ENCODE measurements around the gene MYCL.
"Not testable (repeated sequence)": the region's sequence is repeated elsewhere in the genome, so short reads cannot be mapped to it uniquely, and the experiment has no call there.

Gene MYCL

DNA sequence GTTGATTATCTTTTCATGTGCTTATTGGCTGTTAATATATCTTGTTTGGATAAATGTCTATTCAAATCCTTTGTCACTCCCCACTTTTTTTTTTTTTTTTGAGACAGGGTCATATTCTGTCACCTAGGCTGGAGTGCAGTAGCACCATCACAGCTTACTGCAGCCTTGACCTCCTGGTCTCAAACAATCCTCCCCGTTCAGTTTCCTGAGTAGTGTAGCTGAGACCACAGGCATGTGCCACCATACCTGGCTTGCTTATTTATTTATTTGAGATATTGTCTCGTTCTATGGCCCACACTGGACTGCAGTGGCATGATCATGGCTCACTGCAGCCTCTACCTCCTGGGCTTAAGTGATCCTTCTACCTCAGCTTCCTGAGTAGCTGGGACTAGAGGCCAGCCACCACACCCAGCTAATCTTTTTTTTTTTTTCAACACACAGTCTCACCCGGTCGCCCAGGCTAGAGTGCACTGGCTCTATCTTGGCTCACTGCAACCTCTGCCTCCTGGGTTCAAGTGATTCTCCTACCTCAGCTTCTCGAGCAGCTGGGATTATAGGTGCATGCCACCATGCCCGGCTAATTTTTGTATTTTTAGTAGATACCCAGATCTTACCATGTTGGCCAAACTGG, 13.9 kb upstream of the MYCL start:
- POLR2A ChIA-PET: no interaction called here
- Histone ChIP-seq H3K27me3 (replicated peaks in 2 of 5; ENCODE audit: control insufficient read depth in 4 of 5, insufficient read depth in 5 of 5, low read length in 4 of 5) (no peaks in the 10 kb centered on the region), H3K36me3 (ENCODE audit: control insufficient read depth in 4 of 4, insufficient read depth in 4 of 4, low read length in 3 of 4) (no peaks in the 10 kb centered on the region), H3K4me3 (ENCODE audit: control insufficient read depth in 1 of 7, extremely low read depth in 1 of 7, insufficient read depth in 4 of 7, low read depth in 2 of 7, low read length in 6 of 7) (no peak overlapping the region), H3K9me3 (ENCODE audit: control extremely low read depth in 1 of 5, control insufficient read depth in 4 of 5, insufficient read depth in 2 of 5, low read depth in 1 of 5, low read length in 4 of 5) (no peaks in the 10 kb centered on the region), H3K27ac (ENCODE audit: insufficient read depth in 1 of 2, low read depth in 1 of 2, low read length in 2 of 2, poor library complexity in 1 of 2, severe bottlenecking in 2 of 2) (no peak overlapping the region), H3K4me1 (ENCODE audit: control extremely low read depth in 1 of 4, control insufficient read depth in 4 of 4, insufficient read depth in 4 of 4, low read length in 3 of 4) (peaks cover 0 to 3% (median 0%) of the 10 kb centered on the region in 4 experiments)
- CTCF ChIA-PET: interaction anchor here (0.7 to 17.0 kb wide), 6 partner anchors 9 to 117 kb away, joined by 3 to 274 read pairs (median 4); no protein-coding TSS in a partner anchor
- WGBS (ENCODE audit: insufficient coverage): 95% methylated on average over 6 of the region's 6 CpGs
- DNase-seq: no peak

DNA sequence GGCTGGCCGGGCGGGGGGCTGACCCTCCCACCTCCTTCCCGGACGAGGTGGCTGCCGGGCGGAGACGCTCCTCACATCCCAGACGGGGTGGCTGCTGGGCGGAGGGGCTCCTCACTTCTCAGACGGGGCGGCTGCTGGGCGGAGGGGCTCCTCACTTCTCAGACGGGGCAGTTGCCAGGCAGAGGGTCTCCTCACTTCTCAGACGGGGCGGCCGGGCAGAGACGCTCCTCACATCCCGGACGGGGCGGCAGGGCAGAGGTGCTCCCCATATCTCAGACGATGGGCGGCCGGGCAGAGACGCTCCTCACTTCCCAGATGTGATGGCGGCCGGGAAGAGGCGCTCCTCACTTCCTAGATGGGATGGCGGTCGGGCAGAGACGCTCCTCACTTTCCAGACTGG, 11.4 kb upstream of the MYCL start:
- H3K36me3 ChIP-seq (ENCODE audit: control insufficient read depth in 4 of 4, insufficient read depth in 4 of 4, low read length in 3 of 4); POLR2A ChIA-PET; H3K4me3 ChIP-seq (ENCODE audit: control insufficient read depth in 1 of 7, extremely low read depth in 1 of 7, insufficient read depth in 4 of 7, low read depth in 2 of 7, low read length in 6 of 7); CTCF ChIA-PET; H3K4me1 ChIP-seq (ENCODE audit: control extremely low read depth in 1 of 4, control insufficient read depth in 4 of 4, insufficient read depth in 4 of 4, low read length in 3 of 4); H3K27ac ChIP-seq (ENCODE audit: insufficient read depth in 1 of 2, low read depth in 1 of 2, low read length in 2 of 2, poor library complexity in 1 of 2, severe bottlenecking in 2 of 2); DNase-seq; H3K27me3 ChIP-seq (replicated peaks in 2 of 5; ENCODE audit: control insufficient read depth in 4 of 5, insufficient read depth in 5 of 5, low read length in 4 of 5); H3K9me3 ChIP-seq (ENCODE audit: control extremely low read depth in 1 of 5, control insufficient read depth in 4 of 5, insufficient read depth in 2 of 5, low read depth in 1 of 5, low read length in 4 of 5): not testable (repeated sequence)
- WGBS (ENCODE audit: insufficient coverage): 100% methylated on average over 2 of the region's 30 CpGs

DNA sequence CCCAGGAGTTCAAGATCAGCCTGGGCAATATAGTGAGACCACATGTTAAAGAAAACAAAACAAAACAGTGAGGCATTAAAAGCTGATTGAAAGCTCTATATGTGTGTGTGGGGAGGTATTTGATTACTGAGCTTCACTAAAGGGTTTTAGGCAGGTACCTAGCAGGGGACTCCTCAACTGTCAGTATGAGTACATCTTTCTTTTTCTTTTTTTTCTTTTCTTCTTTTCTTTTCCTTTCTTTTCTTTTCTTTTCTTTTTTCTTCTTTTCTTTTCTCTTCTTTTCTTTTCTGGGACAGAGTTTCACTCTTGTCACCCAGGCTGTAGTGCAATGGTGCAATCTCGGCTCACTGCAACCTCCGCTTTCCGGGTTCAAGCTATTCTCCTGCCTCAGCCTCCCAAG, 8.5 kb upstream of the MYCL start:
- no peaks in the 10 kb centered on the region for H3K36me3 ChIP-seq (ENCODE audit: control insufficient read depth in 4 of 4, insufficient read depth in 4 of 4, low read length in 3 of 4)
- POLR2A ChIA-PET: no interaction called here
- no peak overlapping the region for H3K4me3 ChIP-seq (ENCODE audit: control insufficient read depth in 1 of 7, extremely low read depth in 1 of 7, insufficient read depth in 4 of 7, low read depth in 2 of 7, low read length in 6 of 7)
- WGBS (ENCODE audit: insufficient coverage): 100% methylated on average over 3 of the region's 3 CpGs
- no peak overlapping the region for H3K27ac ChIP-seq (ENCODE audit: insufficient read depth in 1 of 2, low read depth in 1 of 2, low read length in 2 of 2, poor library complexity in 1 of 2, severe bottlenecking in 2 of 2)
- H3K4me1 ChIP-seq (ENCODE audit: control extremely low read depth in 1 of 4, control insufficient read depth in 4 of 4, insufficient read depth in 4 of 4, low read length in 3 of 4): no peaks in the 10 kb centered on the region
- CTCF ChIA-PET: interaction anchor here (1.3 to 2.3 kb wide), 4 partner anchors 9 to 122 kb away, joined by 4 to 8 read pairs (median 4); no protein-coding TSS in a partner anchor
- H3K27me3 ChIP-seq (replicated peaks in 2 of 5; ENCODE audit: control insufficient read depth in 4 of 5, insufficient read depth in 5 of 5, low read length in 4 of 5): peaks cover 0 to 2% (median 0%) of the 10 kb centered on the region in 5 experiments
- DNase-seq: no peak
- peaks cover 0 to 9% (median 5%) of the 10 kb centered on the region in 5 experiments for H3K9me3 ChIP-seq (ENCODE audit: control extremely low read depth in 1 of 5, control insufficient read depth in 4 of 5, insufficient read depth in 2 of 5, low read depth in 1 of 5, low read length in 4 of 5)

DNA sequence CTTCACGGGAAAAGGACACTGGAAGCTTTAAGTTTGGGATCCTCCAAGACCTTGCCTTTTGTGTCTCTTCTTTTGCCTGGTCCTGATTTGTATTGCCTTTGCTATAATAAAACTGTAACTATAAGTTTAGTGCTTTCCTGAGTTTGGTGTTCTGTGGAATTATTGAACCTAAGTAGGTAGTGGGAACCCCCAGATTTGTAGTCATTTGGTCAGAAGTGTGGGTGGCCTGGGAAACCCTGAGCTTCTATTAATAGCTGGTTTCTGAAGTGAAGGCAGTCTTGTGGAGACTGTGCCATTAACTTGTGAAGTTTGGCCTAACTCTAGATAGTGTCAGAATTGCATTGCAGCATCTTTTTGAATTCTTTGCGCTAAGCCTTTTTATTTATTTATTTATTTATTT, 6.8 kb upstream of the MYCL start:
- no peak overlapping the region for H3K27ac ChIP-seq (ENCODE audit: insufficient read depth in 1 of 2, low read depth in 1 of 2, low read length in 2 of 2, poor library complexity in 1 of 2, severe bottlenecking in 2 of 2)
- no peaks in the 10 kb centered on the region for H3K4me1 ChIP-seq (ENCODE audit: control extremely low read depth in 1 of 4, control insufficient read depth in 4 of 4, insufficient read depth in 4 of 4, low read length in 3 of 4)
- no peaks in the 10 kb centered on the region for H3K36me3 ChIP-seq (ENCODE audit: control insufficient read depth in 4 of 4, insufficient read depth in 4 of 4, low read length in 3 of 4)
- peaks cover 0 to 9% (median 5%) of the 10 kb centered on the region in 5 experiments for H3K9me3 ChIP-seq (ENCODE audit: control extremely low read depth in 1 of 5, control insufficient read depth in 4 of 5, insufficient read depth in 2 of 5, low read depth in 1 of 5, low read length in 4 of 5)
- ChIA-PET CTCF (interaction anchor here (0.5 to 1.6 kb wide), 4 partner anchors 27 to 94 kb away, joined by 3 to 7 read pairs (median 3); no protein-coding TSS in a partner anchor), POLR2A (no interaction called here)
- no CpG with 5 or more reads among the region's 2 CpGs for WGBS (ENCODE audit: insufficient coverage)
- H3K4me3 ChIP-seq (ENCODE audit: control insufficient read depth in 1 of 7, extremely low read depth in 1 of 7, insufficient read depth in 4 of 7, low read depth in 2 of 7, low read length in 6 of 7): no peak overlapping the region
- no peak for DNase-seq
- H3K27me3 ChIP-seq (replicated peaks in 2 of 5; ENCODE audit: control insufficient read depth in 4 of 5, insufficient read depth in 5 of 5, low read length in 4 of 5): peaks cover 0 to 12% (median 2%) of the 10 kb centered on the region in 5 experiments

DNA sequence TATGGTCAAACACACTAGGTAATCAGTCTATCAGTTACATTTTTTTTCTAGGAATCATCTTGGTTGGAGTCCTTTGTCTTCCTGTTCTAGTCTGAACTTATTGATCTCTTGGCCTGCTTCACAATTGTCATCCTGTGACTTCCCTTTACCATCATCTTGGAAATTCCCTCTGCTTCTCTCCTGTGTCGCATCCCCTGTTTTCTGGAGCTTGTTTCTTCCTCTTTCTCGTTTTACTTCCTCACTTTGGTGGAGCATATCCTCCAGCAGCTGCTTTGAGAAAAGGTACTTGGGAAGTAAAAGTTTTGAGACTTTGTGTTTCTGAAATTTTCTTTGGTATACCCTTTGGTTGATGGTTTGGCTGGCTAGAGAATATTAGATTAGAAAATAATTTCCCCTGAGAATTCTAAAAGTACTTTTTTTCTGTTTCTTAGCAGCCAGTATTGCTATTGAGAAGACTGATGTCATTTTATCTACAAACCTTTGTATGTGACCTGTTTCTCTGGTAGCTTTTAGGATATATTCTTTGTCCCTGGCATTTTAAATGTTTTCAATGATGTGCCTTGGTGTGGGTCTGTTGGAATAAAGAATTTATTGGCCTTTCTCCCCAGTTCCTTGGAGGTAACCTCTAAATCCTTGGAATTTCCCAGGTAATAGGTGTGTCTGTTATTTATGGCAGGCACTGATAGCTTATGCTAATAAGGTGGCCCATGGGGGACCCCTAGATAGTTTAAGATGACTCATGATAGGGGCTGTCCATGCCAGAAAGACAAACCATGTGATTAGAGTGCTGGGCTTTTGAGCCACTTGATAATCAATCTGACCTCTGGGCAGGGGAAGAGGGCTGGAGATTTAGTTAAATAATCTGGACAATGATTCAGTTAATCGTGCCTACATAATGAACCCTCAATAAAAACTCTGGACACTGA, 6.1 kb upstream of the MYCL start:
- Histone ChIP-seq H3K27ac (ENCODE audit: insufficient read depth in 1 of 2, low read depth in 1 of 2, low read length in 2 of 2, poor library complexity in 1 of 2, severe bottlenecking in 2 of 2) (no peak overlapping the region), H3K9me3 (ENCODE audit: control extremely low read depth in 1 of 5, control insufficient read depth in 4 of 5, insufficient read depth in 2 of 5, low read depth in 1 of 5, low read length in 4 of 5) (peaks cover 0 to 9% (median 5%) of the 10 kb centered on the region in 5 experiments), H3K36me3 (ENCODE audit: control insufficient read depth in 4 of 4, insufficient read depth in 4 of 4, low read length in 3 of 4) (no peaks in the 10 kb centered on the region), H3K4me1 (ENCODE audit: control extremely low read depth in 1 of 4, control insufficient read depth in 4 of 4, insufficient read depth in 4 of 4, low read length in 3 of 4) (peaks cover 0 to 2% (median 0%) of the 10 kb centered on the region in 4 experiments), H3K27me3 (replicated peaks in 2 of 5; ENCODE audit: control insufficient read depth in 4 of 5, insufficient read depth in 5 of 5, low read length in 4 of 5) (peaks cover 5 to 20% (median 7%) of the 10 kb centered on the region in 5 experiments), H3K4me3 (ENCODE audit: control insufficient read depth in 1 of 7, extremely low read depth in 1 of 7, insufficient read depth in 4 of 7, low read depth in 2 of 7, low read length in 6 of 7) (no peak overlapping the region)
- ChIA-PET POLR2A (no interaction called here), CTCF (interaction anchor here (0.8 to 2.2 kb wide), 7 partner anchors 12 to 102 kb away, joined by 3 to 7 read pairs (median 4); no protein-coding TSS in a partner anchor)
- DNase-seq: peak in 2 of 3 donors; percentile 28 to 33
- WGBS (ENCODE audit: insufficient coverage): no CpG with 5 or more reads among the region's 3 CpGs

DNA sequence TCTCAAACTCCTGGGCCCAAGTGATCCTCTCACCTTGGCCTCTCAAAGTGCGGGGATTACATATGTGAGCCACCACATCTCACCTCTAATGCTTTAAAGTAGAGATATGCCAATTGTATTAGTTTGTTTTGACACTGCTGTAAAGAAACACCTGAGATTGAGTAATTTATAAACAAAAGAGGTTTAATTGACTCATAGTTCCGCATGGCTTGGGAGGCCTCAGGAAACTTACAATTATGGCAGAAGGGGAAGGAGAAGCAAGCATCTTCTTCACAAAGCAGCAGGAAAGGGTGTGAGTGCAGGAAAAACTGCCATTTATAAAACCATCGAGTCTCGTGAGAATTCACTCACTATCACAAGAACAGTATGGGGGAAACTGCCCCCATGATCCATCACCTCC, 3.5 kb upstream of the MYCL start:
- DNase-seq: no peak
- H3K9me3 ChIP-seq (ENCODE audit: control extremely low read depth in 1 of 5, control insufficient read depth in 4 of 5, insufficient read depth in 2 of 5, low read depth in 1 of 5, low read length in 4 of 5): peaks cover 0 to 9% (median 5%) of the 10 kb centered on the region in 5 experiments
- 71% methylated on average over 2 of the region's 4 CpGs for WGBS (ENCODE audit: insufficient coverage)
- H3K4me1 ChIP-seq (ENCODE audit: control extremely low read depth in 1 of 4, control insufficient read depth in 4 of 4, insufficient read depth in 4 of 4, low read length in 3 of 4): peaks cover 0 to 20% (median 18%) of the 10 kb centered on the region in 4 experiments
- H3K27ac ChIP-seq (ENCODE audit: insufficient read depth in 1 of 2, low read depth in 1 of 2, low read length in 2 of 2, poor library complexity in 1 of 2, severe bottlenecking in 2 of 2): no peak overlapping the region
- H3K36me3 ChIP-seq (ENCODE audit: control insufficient read depth in 4 of 4, insufficient read depth in 4 of 4, low read length in 3 of 4): no peaks in the 10 kb centered on the region
- CTCF ChIA-PET: interaction anchor here (1.4 kb wide), 1 partner anchor 66 kb away, joined by 5 read pairs; no protein-coding TSS in a partner anchor
- peaks cover 10 to 46% (median 18%) of the 10 kb centered on the region in 5 experiments for H3K27me3 ChIP-seq (replicated peaks in 2 of 5; ENCODE audit: control insufficient read depth in 4 of 5, insufficient read depth in 5 of 5, low read length in 4 of 5)
- POLR2A ChIA-PET: no interaction called here
- no peak overlapping the region for H3K4me3 ChIP-seq (ENCODE audit: control insufficient read depth in 1 of 7, extremely low read depth in 1 of 7, insufficient read depth in 4 of 7, low read depth in 2 of 7, low read length in 6 of 7)

Data from common myeloid progenitor, CD34-positive (primary cell).